GM12873 (cell line): ENCODE measurements around the gene PTPRN2.

ENCODE experiments used
- TF ChIP-seq, protein P1 (sequence below): IDR thresholded peaks from 2 replicates; pipeline ENCODE4 v1.5.1; 2012; ENCODE audit warnings: low read depth, mild to moderate bottlenecking, moderate library complexity, low read length, control low read depth; ENCODE audit not compliant: insufficient read depth; ENCODE audit errors: missing control alignments

The PTPRN2 gene

GRCh38 chr7:158573310-158573709 is 14.3 kb downstream of the PTPRN2 start:
- TF ChIP-seq, protein P1, sequence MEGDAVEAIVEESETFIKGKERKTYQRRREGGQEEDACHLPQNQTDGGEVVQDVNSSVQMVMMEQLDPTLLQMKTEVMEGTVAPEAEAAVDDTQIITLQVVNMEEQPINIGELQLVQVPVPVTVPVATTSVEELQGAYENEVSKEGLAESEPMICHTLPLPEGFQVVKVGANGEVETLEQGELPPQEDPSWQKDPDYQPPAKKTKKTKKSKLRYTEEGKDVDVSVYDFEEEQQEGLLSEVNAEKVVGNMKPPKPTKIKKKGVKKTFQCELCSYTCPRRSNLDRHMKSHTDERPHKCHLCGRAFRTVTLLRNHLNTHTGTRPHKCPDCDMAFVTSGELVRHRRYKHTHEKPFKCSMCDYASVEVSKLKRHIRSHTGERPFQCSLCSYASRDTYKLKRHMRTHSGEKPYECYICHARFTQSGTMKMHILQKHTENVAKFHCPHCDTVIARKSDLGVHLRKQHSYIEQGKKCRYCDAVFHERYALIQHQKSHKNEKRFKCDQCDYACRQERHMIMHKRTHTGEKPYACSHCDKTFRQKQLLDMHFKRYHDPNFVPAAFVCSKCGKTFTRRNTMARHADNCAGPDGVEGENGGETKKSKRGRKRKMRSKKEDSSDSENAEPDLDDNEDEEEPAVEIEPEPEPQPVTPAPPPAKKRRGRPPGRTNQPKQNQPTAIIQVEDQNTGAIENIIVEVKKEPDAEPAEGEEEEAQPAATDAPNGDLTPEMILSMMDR: no peak

DNA sequence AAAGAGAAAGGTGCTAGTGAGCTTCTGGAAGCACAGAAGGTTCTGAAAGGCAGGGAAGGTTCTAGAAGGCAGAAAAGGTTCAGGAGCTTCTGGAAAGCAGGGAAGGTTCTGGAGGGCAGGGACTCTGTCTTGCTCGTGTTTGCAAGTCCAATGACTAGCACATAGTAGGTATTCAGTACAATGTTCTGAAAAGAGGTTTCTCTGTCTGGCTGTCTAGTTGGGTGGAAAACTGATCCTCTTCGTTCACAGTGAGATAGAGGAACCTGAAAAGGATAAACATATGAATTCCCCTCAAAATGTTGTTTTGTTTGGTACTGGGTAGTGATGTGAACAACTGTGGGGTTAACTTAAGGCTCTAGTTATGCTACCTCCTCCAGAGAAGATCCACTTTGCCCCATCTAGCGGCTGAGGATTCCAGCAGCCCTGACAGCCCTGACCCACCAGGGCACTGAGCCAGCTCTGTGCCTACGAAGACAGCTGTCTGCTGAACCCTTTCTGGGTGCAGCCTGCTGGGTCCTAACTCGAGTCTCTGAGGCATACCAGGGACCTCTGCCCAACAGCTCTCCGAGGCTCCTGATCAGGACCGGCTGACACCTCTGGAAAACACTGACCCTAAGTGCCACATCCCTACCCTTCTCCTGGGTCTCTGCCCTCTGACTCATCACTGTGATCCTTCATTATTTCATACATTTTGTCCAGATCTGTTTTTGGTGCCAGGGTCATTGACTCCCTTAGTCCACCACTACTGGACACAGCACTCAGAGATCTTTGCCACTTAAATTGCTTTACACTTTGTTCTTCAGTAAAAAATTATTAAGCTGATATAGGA is 15.4 kb downstream of the PTPRN2 start:
- TF ChIP-seq, protein P1: peak; percentile 15

- TF ChIP-seq, protein P1: no peak
Measured at GRCh38 chr7:158570449-158571170, 17.0 kb downstream of the PTPRN2 start.

- TF ChIP-seq, protein P1: no peak
Measured at GRCh38 chr7:158569858-158570323, 17.7 kb downstream of the PTPRN2 start.

DNA sequence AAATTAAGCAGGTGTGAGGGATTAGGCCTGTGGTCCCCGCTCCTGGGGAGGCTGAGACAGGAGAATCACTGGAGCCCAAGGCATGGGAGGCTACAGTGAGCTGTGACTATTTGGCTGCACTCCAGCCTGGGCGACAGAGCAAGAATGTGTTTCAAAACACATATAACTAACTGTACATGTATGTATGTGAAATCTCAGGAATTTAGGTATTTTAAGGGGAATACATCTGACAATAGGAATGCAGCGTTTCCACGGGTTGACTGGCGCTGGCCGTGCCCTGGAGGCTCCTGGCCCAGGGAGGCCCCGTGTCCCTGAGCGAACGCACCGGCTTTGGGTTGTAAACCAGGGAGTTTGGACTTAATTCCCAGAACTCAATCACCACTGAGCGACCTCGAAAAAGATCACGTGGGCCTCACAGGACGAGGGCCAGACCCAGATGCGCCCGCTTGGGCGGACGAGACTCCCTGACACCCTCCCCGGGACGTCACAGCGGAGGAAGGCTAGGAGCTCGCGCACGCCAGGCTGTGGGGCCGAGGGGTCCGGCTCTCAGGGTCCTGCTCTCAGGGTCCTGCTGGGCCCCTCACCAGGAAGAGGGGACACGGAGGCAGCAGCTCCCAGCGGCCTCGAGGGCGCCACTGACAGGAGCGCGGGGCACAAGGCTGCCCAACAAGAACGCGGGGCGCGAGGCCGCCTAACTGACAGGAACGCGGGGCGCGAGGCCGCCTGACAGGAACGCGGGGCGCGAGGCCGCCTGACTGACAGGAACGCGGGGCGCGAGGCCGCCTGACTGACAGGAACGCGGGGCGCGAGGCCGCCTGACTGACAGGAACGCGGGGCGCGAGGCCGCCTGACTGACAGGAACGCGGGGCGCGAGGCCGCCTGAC is 18.4 kb downstream of the PTPRN2 start:
- TF ChIP-seq, protein P1: no peak

DNA sequence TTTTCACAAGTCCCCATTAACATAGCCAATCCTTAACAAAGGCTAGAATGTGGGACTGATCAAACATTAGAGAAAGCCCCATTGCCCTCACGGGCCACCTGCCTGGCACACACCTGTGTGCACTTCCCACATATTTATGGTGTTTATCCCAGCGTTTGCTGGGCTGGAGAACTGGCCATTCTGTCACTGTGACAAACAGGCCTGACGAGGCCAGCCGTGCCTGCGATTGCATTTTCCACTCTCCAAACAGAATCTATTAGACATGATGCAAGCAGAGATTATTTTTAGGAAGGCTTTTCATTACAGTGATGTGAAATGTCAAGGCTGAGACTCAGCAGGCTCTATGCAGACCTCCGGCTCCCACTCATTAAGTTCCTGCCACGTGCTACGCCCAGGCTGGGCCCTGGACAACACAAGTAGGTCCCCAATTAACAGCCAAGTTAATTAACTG is 20.4 kb downstream of the PTPRN2 start:
- TF ChIP-seq, protein P1: no peak
